Esophagus mucosa (tissue), 1 donor: ENCODE measurements around the gene RPL7L1. TPM values are rescaled to one million over a fixed set of nuclear protein-coding genes. Genes with fewer than 3 reads are reported as not detected.
"Not testable (repeated sequence)": the region's sequence is repeated elsewhere in the genome, so short reads cannot be mapped to it uniquely, and the experiment has no call there.

Experiments used
- ATAC-seq: fragments of 200-7000 bp; cut with Tn5 transposase; one replicate; pipeline ENCODE4 v1.9.1; 2020
- total RNA-seq: library from RNA; stranded (reverse); gene quantifications from one replicate; pipeline ENCODE4 v1.2.4, GENCODE V29; 2023
- donor health status: DM: yes; HTN: yes; CAD: no.

RPL7L1 gene
- total RNA-seq, 1 donor from 2014 or later: 62.7 TPM

- no peak for ATAC-seq
Observed at GRCh38 chr6:42891199-42891722, 11.8 kb downstream of the RPL7L1 start.

DNA sequence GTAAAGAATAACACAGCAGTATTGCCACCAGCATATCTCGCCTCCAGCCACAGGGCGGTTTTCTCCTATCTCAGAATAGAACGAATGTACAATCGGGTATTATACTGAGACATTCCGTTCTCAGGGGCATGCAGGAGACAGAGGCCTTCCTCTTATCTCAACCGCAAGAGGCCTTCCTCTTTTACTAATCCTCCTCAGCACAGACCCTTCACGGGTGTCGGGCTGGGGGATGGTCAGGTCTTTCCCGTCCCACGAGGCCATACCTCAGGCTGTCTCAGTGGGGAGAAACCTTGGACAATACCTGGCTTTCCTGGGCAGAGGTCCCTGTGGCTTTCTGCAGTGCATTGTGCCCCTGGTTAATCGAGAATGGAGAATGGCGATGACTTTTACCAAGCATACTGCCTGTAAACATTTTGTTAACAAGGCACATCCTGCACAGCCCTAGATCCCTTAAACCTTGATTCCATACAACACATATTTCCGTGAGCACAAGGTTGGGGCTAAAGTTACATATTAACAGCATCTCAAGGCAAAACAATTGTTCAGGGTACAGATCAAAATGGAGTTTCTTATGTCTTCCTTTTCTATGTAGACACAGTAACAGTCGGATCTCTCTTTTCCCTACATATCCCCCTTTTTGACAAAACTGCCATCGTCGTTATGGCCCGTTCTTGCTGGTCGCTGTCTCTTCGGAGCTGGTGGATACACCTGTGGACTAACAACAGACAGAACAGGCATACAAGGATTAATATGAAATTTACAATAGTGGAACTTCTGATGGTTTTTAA, 14.8 kb downstream of the RPL7L1 start:
- ATAC-seq: not testable (repeated sequence)

DNA sequence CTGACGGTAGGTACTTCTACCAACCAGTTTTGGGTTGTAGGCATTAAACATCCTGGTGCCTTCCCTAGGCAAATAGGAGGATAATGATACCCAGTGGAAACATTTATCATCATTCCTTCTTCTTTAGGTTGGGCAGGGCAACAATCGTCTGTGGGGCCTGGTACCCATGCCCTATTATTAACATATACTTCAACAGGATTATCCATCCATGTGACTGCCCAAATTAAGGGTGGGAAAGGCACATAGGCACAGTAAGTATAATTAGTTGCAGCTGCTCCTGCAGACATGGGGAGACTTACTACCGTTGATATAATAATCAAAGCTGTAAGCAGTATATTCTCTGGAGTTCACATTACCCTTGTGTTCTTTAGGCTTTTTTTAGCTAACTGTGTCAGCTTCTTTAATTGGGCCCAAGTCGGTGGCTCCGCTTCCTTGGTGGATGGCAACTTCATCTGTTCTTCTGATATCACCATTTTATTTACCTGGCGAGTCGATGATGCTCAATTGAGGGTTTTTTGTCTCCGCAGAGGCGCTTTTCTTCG, 16.8 kb downstream of the RPL7L1 start:
- ATAC-seq: no peak

GRCh38 chr6:42898891-42899361, 19.5 kb downstream of the RPL7L1 start:
- ATAC-seq: no peak

DNA sequence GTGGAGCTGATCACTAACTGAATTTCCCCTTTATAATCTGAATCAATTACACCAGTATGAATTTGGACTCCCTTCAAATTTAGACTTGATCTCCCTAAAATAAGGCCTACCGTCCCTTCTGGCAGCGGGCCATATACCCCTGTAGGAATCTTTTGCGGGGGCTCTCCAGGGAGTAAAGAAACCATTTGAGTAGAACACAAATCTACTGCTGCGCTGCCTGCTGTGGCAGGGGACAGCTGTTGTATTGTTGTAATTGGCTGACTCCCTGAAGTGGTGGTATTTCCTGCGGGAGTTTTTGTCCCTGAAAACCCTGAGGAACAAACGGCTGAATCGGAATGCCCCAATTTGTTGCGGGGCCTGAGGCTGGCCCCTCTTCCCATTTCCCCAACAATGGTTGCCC, 20.5 kb downstream of the RPL7L1 start:
- ATAC-seq: no peak

- ATAC-seq: peak; percentile 98
Observed at GRCh38 chr6:42901538-42901957, 22.1 kb downstream of the RPL7L1 start.

DNA sequence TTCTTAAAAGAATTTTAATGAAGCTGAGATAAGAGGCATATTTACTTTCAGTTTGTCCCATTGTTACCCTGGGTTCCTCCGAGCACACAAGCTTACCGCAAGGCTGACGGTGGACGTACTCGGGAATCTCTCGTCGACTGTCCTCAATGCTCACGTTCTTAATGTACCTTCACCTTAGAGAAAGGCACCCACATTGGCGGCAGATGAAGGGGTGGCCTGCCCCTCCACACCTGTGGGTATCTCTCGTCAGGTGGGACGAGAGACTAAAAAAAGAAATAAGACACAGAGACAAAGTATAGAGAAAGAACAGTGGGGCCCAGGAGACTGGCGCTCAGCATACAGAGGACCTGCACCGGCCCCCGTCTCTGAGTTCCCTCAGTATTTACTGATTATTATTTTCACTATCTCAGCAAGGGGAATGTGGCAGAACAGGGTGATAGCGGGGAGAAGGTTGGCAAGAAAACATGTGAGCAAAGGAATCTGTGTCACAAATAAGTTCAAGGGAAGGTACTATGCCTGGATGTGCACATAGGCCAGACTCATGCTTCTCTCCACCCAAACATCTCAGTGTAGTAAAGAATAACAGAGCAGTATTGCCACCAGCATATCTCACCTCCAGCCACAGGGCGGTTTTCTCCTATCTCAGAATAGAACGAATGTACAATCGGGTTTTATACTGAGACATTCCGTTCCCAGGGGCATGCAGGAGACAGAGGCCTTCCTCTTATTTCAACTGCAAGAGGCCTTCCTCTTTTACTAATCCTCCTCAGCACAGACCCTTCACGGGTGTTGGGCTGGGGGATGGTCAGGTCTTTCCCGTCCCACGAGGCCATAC, 23.2 kb downstream of the RPL7L1 start:
- not testable (repeated sequence) for ATAC-seq

GRCh38 chr6:42904467-42904866, 25.1 kb downstream of the RPL7L1 start:
- no peak for ATAC-seq

- no peak for ATAC-seq
Observed at GRCh38 chr6:42907336-42907735, 27.9 kb downstream of the RPL7L1 start.

DNA sequence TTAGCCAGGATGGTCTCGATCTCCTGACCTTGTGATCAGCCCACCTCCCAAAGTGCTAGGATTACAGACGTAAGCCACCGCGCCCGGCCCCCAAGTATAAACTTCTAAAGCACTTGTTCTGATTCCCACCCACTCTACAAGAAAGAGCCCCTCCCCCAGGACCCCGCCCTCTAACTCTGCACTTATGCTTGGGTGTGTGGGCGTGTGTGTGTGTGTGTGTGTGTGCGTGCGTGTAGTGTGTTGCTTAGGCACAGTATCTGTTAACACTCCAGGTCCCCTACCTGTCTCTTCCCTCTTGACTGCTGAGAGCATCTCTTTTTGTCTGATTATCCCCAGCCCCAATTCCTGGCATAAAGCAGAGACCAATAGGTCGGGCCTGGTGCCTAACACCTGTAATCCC, 30.4 kb downstream of the RPL7L1 start:
- no peak for ATAC-seq

DNA sequence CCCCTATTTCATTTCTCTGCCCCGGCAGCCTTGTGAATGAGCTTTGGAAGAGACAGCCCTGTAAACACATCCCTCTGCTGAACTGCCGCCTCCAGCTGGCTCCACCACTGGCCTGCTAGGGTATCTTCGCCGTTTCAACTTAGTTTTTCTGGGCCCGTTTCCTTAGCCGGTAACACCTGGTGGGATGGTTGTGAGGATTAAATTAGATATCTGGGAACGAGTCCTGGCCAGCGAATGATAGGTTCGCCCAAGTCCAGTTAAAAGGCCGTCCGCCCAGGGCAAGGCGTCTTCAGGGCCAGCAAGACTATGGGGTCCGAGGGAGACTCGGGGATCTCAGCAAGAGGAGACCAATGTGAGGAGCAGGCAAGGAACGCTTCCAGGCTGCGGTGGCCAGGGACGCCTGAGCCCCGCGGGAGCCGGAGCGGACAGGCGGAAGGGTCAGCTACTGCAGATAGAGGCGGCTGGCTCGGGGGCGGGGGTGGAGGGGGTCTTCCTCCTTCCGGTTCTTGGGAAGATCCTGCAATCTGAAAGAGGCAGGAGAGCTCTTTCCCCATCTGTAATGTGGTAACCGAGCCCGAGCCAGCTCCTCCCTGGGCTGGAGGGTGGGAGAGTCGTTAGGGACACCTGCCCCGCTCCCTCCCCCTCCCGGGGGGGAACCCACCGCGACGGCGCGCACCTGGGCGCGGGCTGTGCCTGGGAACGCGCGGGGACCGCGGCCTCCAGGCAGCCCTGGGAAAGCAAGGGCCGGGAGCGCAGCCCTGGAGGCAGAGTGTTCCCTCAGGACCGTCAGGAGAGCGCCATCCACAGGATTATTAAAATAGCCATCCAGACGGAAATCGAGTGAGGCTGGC, 32.0 kb downstream of the RPL7L1 start:
- peak; percentile 30 for ATAC-seq

- ATAC-seq: no peak
Observed at GRCh38 chr6:42914546-42914945, 35.1 kb downstream of the RPL7L1 start.

DNA sequence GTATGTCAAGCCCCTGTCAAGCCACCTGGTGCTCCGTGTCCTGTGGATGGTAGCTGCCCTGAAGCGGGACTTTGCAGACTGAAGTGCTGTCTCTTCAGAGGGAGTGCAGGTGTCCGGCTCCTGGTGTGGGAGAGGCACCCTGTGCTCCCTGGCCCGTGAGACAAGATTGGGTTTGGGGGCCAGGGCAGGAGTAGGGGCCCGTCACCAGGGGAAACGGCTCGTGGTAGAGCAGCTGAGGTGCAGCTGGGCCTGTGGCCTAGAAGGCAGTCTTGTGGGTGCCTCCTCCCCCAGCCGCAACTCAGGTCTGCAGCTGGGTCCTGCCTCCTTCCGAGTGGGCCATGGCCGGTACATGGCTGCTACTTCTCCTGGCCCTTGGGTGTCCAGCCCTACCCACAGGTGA, 36.3 kb downstream of the RPL7L1 start, which contains the start of gene PTCRA:
Gene PTCRA (plus strand): TSS at position 322 of the 400 bp plus-strand sequence. CDS start 17 bp downstream, at position 339.
- ATAC-seq: peak; percentile 22

GRCh38 chr6:42916288-42916687, 36.9 kb downstream of the RPL7L1 start:
- ATAC-seq: peak; percentile 44

DNA sequence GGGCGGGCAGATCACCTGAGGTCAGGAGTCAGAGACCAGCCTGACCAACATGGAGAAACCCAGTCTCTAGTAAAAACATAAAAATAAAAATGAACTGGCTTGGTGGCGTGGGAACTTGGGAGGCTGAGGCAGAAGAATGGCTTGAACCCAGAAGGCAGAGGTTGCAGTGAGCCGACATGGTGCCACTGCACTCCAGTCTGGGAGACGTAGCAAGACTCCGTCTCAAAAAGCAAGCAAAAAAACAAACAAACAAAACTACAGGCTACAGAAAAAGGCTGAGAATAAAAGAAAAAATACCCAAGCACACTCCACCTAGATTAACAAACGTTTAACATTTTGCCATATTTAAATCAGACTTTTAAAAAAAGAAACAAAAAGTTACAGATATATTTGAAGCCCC, 42.4 kb downstream of the RPL7L1 start:
- no peak for ATAC-seq

DNA sequence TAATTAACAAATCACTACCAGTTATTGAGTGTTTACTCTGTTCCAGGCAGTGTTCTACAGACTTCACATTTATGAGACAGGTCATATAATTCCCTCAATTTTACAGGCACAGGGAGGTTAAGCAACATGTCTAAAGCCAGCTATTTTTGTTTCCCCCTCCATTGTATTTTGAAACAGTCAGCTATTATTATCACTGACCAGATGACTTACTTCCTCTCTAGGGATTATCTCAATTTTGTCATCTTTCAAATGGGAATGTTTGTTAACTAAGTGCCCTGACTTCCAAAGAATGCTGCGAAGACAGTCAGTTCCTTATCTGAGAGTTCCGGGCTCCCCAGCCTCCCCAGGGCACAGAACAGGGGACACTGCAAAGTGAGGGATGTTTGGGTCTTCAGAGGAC, 44.2 kb downstream of the RPL7L1 start:
- ATAC-seq: no peak

- ATAC-seq: no peak
Observed at GRCh38 chr6:42925248-42925857, 45.9 kb downstream of the RPL7L1 start.

DNA sequence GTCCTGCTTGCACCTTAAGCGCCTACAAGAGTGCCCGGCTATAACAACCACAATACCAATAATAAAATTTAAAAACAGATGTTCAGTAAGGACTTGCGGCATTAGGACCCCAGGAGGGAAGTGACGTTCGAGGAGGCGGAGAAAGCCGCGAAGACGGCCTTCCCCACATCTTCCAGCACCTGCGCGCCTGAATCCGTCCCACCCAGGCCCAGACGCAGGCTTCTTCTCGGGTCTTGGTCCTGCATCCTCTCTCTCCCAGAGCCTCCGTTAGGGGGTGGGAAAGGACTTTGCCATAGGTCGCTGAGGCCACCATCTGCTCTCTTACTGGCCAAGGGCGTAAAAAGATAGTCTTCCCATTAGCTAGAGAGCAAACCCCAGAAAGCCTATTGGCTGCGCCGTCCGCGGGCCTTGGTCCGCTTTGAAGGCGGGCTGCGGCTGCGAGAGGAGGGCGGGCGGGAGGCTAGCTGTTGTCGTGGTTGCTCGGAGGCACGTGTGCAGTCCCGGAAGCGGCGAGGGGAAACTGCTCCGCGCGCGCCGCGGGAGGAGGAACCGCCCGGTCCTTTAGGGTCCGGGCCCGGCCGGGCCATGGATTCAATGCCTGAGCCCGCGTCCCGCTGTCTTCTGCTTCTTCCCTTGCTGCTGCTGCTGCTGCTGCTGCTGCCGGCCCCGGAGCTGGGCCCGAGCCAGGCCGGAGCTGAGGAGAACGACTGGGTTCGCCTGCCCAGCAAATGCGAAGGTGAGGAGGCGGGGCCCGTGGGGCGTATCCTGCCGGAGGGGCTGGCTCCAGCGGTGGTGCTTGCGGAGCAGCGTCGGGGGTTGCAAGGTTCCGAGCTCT, 49.8 kb downstream of the RPL7L1 start, which contains the start of gene CNPY3:
Gene CNPY3 (plus strand): TSS at position 495 of the 835 bp plus-strand sequence. CDS start 91 bp downstream, at position 586.
- ATAC-seq: peak; percentile 94

DNA sequence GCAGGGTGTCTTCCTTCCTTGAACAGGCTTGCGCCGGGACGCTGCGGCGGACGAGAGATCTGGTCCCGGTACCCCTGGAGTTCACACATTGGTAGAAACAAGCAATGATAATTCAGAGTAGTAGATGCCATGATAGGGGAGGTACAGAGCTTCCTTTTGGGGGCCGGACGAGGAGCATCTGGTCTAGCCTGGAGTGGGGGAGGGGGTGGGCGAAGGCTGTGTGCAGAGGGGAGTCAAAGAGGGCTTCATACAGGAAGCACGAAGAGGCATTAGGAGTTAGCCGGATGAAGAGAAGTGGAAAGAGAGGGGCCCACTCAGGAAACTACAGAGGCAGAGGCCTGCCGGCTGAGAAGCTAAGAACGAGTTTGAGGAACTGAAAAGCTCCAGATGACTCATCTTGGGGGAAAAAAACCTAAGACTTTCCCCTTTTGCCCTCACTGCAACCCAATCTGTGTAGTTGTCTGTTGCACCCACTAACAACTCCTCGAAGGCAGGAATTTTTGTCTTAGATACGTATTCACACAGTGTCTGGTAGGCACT, 50.5 kb downstream of the RPL7L1 start:
- ATAC-seq: peak; percentile 37

GRCh38 chr6:42932412-42932811, 53.0 kb downstream of the RPL7L1 start:
- ATAC-seq: no peak
